ENCODE data around the gene POMP.
A peak's percentile ranks its signal among the peaks of the same experiment; 100 is the strongest.

POMP gene, protein sequence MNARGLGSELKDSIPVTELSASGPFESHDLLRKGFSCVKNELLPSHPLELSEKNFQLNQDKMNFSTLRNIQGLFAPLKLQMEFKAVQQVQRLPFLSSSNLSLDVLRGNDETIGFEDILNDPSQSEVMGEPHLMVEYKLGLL

DNA sequence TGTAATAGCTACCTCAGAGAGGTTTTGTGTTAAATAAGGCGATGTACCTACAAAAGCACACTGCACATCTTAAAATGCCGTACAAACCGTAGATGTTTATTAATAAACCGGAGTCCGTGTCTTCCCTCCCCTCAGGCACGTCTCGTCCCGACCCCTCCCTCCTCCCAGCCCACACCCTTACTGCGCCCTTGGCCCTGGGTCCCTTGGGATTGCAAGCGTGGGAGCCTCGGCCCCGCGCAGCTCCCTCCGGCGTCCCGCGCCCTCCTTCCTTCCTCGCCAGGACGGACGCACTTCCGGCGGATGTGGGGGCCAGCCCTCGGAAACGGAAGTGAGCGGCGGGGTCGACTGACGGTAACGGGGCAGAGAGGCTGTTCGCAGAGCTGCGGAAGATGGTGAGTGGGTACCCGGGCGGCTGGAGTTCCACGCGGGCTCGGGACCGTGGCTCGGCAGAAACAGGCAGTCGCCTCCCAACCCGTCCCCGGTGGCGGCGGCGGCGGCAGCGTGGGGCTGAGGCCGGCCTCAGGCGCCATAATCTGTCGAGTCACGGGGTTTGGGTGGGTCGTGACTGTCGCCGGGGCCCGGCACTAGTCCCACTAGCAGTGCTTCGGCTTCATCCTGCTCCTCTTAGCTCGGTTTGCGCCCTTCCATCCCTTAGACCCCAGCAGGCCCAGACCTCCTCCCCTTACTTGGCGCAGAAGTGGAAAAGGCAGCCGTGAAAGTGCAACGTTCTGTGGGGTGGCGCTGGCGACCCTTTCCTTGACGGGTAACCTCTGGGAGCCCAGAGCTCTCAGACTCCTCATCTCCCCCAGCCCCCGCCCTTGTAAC lies at the start of gene POMP:
TSS of gene POMP (plus strand) at position 335 of the 825 bp plus-strand sequence. CDS start at position 390, 55 bp downstream.
- peak; percentile 93 for DNase-seq (ENCODE audit: low read depth, low spot score)

DNA sequence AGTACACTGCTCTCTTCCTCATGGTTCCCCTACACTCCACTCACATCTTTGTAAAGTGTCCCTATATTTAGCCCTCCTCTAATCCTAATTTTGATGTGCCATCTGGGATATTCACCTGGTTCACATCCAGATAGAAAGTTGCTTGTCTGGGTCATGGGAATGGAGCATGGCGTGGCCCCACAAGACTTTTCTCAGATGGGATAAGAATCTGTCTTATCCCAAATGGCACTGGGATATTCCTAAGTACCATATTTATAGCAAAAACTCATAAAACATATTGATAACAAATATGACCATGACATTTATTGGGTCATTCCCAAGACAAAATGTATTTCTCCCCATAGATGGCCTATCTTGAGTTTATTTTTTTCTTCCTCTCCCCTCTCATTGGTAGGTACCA lies 49.5 kb upstream of the POMP start:
- DNase-seq (ENCODE audit: low read depth, low spot score) = no peak

DNA sequence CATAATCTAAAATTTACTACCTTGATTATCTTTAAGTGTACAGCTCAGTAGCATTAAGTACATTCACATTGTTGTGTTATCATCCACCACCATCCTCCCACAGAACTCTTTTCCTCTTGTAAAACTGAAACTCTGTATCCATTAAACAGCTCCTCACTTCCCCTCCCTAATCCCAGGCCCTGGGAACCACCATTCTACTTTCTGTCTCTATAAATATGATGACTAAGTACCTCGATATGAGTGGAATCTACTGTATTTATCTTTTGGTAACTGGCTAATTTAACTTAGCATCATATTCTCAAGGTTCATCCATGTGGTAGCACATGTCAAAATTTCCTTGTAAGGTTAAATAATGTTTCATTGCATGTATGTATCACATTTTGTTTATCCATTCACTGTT lies 49.0 kb upstream of the POMP start:
- no peak for DNase-seq (ENCODE audit: low read depth, low spot score)

DNA sequence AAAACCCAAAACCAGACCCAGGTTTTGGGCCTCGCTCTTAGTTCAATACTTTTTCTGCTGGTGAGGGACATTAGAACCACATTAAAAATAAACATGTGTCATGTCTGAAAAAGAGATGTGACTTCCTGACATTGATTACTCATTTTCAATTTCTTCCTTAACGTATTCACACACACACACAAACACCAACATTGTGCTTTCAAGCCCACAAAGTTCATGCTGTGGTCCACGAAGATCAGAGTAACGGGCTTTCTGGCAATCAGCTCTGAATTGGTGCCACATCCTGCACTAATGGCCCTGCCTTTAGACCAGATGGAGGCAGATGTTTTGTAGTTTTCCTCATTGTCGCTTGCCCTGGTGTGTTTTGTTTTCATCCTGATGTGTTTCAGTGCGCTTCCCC lies 47.9 kb upstream of the POMP start:
- DNase-seq (ENCODE audit: low read depth, low spot score) = no peak

DNA sequence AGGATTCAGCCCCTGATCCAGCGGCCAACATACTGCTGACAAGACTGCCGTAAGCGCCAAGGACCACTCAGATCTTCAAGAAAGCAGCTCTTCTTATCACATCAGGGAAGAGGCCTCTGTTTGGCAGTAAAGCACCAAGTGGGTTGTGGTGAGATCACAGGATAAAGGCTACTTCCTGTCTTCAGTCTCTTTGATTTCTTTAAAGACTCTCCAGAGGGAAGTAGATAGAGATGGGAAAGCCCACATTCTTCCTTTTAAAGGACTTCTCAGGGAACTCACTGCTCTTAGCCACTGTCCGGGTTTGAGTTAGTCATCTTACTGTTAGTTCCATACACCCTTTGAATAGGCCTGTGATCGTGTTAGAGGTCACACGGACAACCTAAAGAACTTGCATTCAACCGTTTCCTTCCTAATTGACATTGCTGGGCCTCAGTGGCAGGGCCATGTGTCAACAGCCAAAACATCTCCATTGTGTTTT lies 47.2 kb upstream of the POMP start:
- DNase-seq (ENCODE audit: low read depth, low spot score) = peak; percentile 70

DNA sequence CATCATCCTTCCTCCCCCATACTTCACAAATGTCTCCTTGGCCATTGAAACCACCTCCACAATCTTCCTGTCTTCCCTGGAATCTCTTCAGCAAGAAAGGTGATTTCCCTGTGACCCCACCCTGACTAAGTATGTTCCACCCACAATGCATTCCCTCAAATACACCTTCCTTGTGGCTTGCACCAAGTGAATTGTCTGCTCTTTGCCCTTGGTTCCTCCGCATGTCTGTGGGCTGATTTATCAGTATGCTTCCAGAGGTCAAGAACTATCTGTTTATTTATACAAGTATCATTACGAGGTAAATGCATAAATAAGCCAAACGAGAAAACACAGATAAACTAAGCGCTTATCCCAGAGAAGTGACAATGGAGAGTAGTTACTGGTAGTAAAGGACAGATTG lies 45.4 kb upstream of the POMP start:
- DNase-seq (ENCODE audit: low read depth, low spot score) = no peak

DNA sequence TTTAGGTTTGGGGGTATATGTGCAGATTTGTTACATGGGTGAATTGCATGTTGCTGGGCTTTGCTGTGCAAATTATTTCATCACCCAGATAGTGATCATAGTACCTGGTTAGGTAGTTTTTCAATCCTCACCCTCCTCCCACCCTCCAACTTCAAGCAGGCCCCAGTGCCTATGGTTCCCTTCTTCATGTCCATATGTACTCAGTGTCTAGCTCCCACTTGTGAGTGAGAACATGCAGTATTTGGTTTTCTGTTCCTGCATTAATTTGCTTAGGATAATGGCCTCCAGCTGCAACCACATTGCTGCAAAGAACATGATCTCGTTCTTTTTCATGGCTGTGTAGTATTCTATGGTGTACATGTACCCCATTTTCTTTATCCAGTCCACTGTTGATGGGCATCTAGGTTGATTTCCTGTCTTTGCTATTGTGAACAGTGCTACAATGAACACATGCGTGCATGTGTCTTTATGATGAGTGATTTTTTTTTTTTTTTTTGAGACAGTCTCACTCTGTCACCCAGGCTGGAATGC lies 42.9 kb upstream of the POMP start:
- no peak for DNase-seq (ENCODE audit: low read depth, low spot score)

DNA sequence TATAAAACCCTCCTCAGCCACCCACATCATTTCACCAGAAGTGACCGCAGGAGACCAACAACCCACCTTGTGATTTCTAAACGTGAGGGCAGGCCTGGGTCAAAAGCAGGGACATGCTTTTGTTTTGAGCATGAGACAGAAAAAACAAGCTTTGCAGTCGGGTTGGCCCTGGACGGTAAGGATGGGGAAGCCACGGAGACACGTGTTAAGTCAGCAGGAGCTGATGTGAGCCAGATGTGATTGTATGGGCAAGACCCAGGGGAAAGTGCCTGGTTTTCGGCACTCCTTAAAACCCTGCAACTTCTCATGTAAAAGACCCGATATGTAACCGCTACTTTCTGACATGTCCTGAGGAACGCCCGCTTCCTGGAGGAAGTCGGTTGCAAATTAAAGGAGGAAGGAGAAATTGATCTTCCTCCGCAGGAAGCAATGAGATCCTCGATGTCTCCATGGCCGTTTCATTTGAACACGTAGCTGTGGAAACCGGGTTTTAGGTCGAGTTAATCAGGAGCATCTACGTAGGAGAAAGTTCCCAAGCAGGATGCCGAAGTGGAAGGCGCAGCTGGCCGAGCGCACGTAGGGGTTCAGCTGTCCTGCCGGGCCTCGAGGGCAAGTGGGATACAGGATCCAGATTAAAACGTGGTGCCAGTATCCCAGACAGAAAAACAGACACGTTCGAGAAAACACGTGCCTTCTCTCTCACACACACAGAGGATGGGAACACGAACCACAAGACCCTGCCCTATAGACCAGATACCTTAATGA lies 40.5 kb upstream of the POMP start:
- DNase-seq (ENCODE audit: low read depth, low spot score) = no peak

DNA sequence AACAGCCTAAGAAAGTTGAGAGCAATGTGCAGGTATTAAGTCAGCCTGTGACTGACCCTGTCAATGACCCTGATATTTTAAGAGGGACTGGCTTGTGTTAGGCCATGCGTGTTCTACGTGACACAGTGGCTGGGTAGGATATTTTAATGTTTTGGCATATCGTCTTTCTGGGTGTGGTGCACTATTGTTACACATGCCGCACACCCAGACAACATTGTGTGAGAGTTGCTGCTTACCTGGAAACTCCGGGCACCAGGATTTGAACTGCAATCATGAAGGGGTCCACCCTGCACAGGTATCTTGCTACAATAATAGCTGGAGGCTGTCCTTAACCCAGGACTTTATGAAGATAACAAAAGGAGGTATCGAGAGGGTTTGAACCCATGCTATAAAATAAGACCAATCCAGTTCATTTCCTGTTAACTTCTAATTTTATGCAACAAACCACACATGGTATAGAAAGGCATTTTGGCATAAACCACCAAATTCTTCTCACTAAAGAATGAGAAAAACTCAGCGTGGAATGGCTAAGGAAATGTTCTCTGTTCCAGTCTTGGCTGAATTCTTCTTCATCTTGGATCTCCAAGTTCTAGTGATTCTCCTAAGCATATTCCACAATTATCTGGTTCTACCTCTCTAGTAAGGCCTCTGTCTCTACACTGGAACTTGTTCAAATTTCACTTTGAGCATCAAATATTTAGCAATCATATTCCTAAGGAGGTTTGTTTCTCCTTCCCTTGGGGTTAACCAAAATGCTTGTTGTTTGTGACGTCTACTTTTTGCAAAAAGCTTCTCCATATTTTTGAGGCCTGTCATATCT lies 38.7 kb upstream of the POMP start:
- DNase-seq (ENCODE audit: low read depth, low spot score) = no peak

DNA sequence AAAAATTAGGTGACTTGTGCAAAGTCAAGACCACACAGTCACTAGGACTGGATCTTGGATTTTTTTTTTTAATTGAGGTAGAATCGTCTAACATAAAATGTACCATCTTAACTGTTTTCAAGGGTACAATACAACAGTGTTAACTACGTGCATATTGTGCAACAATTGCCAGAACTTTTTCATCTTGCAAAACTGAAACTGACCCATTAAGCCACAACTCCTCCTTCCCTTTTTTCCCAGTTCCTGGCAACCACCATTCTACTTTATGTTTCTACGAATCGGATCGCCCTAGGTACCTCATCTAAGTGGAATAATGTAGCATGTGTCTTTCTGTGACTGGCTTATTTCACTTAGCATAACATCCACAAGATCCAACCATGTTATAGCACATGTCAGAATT lies 37.5 kb upstream of the POMP start:
- DNase-seq (ENCODE audit: low read depth, low spot score) = no peak

DNA sequence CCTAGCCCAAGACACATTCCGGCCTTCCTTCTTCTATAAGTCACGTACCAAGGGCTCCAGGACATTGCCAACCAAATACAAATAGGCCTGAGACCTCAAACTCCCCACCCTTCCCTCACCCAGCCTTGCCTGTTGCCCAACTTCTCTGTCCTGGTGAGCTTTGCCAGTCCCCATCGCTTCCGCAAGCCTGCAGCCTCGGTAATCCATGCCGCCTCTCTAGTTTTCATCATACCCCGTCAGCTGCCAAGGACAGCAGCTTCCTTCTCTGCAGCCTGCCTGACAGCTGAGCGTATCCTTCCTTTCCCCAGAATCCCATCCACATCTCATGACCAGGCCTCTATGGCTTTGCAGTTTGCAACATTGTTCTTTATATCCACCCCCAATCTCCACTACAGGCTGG lies 36.6 kb upstream of the POMP start:
- no peak for DNase-seq (ENCODE audit: low read depth, low spot score)

DNA sequence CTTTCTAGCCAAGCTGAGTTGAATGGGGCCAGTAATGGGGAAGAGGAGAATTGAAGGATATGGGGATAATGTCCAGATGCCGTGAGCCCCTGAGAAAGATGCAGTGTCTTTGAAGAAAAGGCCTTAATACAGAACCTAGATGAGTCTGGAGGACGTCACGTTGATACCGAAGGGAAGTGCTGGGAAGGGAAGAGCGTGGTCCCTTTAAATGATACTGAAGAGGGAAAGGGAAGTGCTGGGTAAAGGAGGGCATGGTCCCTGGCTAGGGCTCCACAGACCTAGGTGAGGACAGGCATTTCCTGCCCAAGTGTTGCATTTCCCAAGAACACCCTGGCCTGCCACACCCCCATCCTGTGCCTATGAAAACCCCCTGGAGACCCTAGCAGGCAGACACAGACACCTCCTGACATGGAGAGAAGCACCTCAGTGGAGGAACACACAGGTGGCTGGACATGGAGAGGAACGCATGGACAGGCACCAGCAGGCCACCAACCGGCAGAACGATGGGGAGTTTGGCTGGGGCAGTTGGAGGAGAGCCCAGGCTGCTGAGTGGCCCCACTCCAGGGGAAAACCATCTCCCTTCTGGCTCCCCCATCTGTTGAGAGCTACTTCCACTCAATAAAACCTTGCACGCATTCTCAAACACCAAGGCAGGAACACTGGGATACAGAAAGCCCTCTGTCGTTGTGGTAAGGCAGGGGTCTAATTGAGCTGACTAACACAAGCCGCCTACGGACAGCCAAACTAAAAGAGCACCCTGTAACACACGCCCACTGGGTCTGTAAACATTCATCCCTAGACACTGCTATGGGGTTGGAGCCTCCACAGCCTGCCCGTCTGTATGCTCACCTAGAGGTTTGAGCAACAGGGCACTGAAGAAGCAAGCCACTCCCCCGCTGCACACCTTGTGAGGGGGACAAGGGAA lies 34.9 kb upstream of the POMP start:
- DNase-seq (ENCODE audit: low read depth, low spot score) = no peak

DNA sequence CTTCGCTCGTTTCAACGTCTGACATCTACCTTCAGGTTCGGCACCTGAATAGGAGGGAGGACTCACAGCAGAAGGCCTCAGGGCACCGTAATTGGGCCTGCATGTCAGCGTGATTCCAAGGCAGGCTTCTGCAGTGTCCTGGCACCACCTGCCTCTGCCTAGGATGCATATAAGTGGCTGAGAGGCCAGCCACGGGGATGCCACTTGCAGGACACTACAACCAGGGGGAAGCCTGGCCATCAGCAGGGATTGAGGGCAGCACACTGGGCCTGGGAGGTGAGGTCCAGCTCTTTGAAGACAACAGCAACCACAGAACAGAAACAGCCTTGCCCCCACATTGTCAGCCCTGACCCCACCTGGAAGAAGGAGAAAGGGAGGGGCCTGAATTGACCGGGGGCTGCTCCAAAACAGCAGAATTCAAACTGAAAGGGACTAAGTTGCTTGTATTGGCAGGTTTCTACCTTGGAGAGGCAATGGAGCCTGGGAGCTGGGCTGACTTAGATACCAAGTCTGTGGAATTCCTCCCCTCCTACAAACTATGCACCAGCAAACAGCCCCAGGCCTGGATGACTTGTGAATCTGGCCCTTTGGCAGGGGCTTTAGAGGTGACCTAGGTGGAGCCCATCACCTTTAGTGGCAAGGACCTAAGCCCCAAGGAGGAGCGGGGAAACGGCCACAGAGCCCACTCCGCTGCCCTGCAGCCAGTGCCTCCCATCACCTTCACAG lies 34.1 kb upstream of the POMP start:
- DNase-seq (ENCODE audit: low read depth, low spot score) = peak; percentile 72

DNA sequence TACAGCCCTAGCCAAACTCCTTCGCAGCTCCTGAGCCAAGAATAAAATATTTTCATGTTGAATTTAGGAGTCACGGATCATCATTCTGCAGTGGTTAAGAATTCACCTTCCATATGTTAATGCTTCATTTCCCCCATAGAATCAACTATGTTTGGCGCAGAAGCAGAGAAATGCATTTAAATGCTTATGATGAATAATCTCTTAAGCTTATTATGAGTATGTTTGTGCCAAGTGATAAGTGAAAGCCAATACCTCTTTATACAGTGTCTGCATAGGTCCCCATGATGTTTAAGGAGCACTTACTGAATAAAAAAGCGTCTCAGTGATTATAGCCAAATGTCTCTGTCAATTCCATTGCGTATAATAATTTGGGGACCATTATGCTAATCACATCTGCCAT lies 32.7 kb upstream of the POMP start:
- no peak for DNase-seq (ENCODE audit: low read depth, low spot score)

DNA sequence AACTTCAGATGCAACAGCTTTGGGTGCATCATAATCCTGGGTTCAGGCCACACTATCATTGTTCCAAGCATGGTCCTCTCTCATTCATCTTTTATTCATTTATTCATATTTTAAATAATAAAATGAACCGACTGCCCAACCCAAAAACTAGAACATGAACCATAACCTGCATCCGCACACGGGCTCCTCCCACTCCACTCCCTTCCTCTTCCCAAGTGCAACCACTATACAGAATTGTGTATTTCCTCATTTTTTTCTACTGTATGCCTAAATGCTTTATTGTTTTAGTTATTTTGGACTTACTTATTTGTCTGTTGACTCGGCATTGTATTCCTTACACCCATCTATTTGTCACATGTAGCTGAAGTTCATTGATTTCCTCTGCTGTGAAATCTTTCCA lies 30.7 kb upstream of the POMP start:
- DNase-seq (ENCODE audit: low read depth, low spot score) = no peak

DNA sequence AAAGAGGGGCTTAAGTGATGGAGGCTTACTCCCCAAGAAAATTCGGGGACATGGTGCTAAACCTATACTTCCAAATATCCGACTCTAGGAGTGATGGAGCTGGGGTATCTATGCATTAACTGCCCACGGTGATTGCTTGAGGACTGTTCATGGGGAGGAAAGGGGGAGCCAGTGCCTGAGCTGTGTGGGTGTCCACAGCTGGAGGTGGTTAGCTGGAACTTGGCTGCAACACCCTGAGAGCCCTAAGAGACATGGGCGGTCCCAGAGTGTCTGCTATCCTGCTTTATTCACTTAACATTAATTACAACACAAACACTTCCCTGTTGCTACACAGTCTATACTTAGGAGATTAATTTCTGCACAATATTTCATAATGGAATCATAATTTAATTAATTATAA lies 28.1 kb upstream of the POMP start:
- DNase-seq (ENCODE audit: low read depth, low spot score) = no peak

DNA sequence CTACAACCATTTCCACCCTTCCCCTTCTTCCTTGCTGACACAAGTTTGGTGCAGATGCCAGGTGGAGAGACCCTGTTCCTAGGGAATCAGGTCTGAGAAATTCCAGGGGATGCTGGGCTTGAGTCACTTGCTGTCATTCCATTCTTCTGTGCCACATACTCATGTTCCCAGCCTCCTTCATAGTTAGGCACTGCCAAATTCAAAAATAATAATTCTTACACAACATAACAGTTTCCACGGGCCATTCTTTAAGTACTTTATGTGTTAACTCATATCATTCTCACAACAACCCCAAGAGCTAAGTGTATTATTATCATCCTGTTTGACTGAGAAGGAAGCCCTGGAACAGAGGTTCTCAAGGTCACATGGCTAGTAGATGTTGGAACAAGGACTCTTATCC lies 27.1 kb upstream of the POMP start:
- no peak for DNase-seq (ENCODE audit: low read depth, low spot score)

DNA sequence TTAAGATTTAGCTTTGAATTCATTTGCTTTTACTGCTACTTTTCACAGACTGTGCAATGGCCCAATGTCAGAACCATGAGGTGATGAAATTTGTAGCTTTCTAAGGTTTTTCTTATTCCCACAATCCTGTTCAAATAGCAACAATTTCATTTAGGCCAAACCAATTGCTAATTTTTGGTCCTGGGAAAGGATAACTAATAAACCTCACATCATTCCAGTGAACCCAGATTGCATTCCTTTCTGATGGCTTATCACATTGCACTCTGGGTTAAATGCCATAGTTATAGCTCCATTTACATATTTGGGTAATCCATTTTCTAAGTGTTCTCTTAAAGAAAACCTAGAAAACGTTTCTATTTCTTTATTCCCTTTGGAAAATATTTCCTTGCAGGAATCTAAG lies 22.9 kb upstream of the POMP start:
- no peak for DNase-seq (ENCODE audit: low read depth, low spot score)

DNA sequence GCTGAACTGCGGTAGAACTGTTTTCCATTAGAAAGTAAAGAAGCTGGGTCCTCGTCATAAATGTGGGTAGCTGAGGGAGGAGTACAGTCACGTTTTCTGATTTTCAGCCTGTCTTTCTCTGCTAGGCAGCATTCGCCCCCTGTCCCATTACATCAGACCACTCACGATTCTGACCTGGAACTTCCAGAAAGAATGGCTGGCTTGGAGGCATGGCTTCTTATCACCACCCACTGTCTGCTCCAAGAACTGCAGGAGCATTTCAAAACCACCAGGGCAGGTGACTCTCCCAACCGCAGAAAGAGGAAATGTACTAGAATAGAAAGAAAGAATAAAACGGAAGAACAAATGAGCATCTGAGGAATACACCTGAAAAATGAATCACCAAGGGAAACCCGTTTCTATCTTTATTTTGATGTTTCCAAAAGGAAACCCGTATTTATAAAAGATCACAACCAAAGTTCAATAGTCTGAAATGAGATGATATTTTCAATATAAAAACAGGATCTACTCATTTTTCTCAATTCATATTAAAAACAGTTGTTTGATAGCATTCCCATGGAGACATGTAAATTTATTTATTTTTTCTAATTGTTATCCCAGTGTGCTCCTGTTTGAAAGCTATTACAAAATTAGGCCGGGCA lies 22.1 kb upstream of the POMP start:
- DNase-seq (ENCODE audit: low read depth, low spot score) = peak; percentile 86

Measured in ELF-1 (cell line).